Stimulated activated CD8-positive, alpha-beta memory T cell treated with anti-CD3 and anti-CD28 coated beads, Interleukin-7, amount 100 ng/mL, for 48 hours (primary cell): ENCODE results near the gene AGT.
"Not testable (repeated sequence)": the region's sequence is repeated elsewhere in the genome, so short reads cannot be mapped to it uniquely, and the experiment has no call there.

Source experiments
- DNase-seq, 2 donors: peaks; one replicate each; pipeline ENCODE4 v3.0.0-alpha.2; 2020; ENCODE audit warnings: low read depth in 1 of 2; ENCODE audit errors: extremely low read depth in 1 of 2

Gene AGT

DNA sequence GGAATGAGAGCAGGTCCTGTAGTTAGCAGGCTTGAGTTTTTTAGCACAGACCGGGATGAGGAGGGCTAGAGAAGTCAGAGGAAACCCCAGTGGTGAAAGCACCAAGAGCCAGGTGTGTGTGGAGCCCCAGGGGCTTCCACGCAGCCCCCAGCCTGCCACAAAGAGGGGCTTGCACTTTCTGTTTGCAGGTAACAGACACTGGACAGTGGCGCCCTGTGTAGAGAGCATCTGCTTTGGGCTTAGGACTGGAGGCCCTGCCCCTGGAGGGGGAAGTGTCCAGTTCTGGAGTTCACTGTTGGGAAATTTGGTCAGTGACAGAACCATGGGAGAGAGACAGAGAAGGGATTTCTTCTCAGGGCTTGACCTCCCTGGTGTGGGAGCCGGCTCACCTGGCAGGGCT lies 19.5 kb downstream of the AGT start:
- DNase-seq, result no peak

DNA sequence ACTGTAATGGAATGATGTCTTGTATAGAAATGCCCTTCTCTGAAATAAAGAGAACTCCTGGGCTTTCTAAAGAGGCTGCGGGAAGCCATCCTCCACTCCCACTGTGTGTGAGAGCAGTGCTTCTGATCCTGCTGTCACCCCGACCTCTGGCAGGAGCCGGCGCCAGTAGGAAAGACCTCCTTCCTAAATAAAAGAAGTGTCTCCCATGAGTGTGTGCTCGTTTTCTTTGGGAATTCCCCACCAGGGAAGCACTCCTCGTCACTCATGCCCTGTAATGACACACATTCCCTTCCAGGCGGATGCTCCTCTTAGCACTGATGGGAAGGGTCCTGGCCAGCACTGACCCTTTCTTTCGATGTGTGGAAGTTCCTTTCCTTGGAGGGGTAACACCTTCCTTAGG lies 20.1 kb downstream of the AGT start:
- no peak for DNase-seq

DNA sequence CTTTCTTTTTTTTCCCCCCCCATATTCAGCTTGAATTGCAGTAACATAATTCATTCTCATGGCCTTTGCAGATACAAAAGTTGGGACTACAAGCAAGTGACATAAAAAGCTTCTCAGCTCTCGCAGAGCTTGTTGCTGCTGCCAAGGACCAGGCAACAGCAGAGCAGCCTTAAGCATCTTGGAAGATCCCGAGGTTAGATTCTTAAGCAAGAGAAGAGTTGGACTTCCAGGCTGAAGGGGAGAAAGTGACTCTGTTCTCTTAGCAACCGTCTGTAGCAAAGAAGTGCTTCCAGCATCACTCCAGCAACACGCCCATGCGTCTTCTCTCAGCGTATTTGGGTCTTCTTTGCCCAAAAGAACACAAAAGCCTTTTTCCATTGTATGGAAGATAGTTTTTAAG lies 20.7 kb downstream of the AGT start:
- no peak for DNase-seq

DNA sequence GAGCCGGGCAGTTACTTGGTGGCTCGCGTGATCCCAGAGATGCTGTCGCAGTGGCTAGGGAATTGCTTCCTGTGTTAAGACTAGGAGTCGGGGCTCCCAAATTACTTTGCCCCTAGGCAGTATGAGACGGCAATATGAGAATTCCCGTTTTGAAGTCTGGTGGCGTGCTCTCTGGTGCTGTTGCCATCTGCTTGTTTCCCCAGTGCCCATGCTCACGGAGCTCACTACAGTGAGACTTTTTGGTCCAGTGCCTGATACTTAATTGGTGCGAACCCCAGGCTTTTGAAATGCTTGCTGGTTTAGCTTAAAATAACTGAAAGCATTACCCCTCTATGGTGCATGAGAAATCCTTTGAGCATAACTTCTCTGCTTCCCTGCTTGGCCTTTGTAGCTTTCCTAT lies 22.3 kb downstream of the AGT start:
- no peak for DNase-seq

DNA sequence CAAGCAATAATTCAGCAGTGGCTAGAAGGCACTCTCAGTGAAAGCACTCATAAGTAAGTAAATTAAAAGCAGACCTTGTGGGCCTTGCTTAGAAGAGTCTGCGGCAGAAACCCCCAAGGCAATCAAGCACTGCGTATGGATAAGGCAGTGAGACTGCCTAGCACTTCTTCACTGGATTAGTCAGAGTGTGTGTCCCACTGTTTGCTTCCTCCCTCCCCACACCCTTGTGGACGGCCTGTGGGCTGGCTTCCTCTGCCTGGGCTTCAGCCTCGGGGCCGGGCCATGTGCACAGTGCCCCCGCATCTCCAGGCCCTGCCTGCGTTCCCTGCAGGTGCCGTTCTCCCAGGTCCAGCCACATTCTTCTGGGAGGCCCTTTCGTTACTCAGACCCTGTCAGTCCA lies 23.8 kb downstream of the AGT start:
- DNase-seq, result no peak

DNA sequence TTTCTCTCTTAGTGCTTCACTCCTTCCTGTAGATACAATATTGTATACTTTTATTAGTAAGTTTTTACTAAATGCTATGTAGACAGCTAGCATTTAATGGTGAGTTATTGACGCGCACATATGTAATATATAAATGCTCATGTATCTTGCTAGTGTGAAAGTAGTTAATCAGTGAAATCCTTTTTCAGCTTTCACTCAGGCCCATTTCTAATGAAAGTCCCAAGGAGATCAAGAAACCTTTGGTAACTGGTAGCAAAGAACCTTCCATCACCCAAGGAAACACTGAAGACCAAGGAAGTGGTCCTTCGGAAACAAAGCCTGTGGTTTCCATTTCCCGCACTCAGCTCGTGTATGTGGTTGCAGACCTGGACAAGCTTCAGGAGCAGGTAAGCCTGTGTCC lies 27.2 kb downstream of the AGT start:
- no peak for DNase-seq

DNA sequence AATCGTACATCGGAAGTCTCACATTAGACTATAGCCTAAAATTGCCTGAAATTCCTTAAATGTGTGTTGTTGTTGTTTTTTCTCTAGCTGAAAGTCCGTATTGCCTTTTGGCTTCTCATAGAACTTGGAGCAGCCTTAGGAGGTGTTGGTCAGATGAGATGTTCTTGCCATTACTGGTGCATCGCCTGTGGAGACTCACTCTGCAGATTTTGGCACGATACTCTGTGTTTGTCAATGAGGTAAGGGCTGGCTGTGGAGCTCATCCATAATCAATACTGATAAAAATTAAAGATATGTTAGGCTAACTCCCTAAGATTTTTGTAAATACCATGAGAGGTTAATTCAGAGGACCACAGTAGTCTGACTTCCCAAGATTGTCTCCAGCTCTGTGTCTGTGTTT lies 28.9 kb downstream of the AGT start:
- DNase-seq, result no peak

DNA sequence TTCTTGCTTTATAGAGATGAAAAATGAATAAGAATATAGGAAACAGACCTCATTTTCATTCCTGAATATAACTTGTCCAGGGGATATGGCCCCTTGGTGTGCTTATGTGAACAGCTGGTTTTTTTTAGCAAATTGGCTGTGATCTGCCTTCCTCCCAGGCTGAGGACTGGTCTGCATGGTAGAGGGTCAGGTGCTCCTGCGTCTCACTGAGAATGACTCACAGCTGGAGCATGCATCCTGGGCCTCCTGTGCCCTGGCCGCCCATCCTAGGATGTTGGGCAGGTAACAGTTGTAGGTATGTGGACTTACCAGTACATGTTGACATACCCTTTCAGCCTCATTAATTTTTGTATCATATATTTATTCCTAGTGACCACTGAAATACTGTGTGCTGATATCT lies 29.8 kb downstream of the AGT start:
- no peak for DNase-seq

DNA sequence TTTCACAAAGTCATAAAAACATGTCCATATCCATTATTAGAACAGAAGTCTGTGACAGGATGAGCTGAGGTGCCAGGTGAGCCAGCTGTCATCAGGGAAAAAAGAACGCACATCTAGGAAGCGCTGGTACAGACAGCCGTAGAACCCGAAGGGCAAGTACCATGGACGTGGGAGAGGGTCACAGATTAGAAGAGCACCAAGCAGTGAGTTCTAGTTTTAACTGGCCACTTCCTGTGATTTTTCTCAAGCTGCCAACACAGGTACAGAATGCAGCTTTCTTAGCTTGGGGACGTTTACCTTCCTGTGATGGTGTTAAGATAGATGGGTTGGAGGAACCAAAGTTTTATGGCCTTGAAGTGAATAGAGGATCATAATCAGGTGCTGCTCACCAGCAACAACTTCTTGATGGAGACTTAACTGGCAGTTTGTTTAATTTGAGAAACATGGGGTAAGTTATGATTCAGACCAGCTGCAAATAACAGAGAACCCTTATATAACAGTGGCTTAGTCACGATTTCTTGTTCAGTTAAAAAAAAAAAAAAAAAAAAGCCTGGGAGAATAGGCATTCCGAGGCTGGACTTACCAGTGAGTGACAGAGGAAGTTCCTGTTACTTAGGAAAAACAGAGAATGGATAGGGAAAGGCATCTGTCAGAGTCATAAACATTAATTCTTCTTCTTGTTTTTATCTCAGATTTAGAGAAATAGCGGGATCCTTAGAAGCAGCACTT lies 30.9 kb downstream of the AGT start:
- no peak for DNase-seq

DNA sequence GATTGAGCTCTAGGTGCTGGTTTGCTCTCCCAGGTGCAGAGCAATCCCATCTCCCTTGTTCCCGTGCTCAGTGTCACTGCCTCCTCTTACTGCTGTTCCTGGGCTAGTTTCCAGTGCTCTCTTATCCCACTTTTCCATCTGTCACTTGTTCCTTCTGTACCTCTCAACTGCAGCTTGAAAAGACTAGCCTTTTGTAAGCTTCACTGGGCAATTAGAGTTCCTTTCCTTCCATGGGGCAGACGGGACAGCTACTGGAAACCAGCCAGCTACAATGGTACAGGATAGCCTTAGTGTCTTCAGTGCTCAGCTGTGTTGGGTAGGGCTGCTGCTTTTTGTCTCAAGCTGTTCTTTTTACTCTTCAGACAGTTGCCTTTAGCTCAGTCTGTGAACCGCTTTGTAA lies 31.6 kb downstream of the AGT start:
- no peak for DNase-seq

DNA sequence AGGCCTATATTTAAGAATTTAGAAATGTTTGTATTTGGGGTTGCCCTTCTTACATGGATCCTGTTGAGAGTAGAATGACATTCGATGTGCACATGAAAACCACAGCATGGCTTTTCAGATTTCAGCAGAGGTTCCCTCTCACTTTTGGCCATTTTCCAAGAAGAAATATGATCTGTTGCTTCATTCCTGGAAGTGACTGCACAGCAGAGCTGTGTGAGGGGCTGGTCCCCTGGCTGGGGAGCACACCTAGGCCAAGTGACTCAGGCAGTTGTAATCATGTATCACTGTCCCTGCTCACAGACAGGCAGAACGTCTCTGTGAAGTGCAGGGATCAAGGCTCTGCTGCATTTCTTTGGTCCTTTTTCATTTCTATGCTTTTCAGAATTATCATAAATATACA lies 32.3 kb downstream of the AGT start:
- DNase-seq, result peak in 1 of 2 donors; percentile 6

DNA sequence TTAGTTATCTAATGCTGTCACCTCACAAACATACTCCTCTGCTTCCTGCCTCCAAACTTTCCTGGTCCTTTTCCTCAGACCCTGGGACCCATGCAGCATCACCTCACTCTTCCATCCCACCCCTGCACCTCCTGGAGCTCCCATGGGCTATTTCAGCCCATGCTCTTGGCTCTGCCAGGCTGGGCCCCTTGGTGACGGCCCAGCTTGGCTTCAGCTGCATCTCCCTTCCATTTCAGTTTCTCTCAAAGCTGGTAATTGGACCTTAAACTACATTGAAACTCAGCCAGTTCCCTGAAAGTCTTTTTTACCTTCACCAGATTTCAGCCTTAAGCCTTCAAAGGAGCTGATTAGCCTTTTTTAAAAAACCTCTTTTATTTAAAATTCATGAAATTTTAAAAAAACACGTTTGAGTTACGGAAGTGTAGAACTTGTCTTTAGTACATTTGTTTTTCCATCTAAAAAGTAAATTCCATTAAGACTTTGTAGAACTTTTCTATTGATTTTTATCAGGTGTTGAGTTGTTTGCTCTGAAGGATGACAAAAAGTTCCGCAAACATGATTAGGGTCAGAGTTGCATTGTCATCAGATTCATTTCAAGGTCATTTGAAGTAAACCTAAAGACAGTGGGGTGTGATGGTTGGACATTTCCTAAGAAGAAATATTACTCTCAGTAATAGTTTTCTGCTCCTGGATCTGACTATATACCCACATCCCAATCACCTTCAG lies 33.5 kb downstream of the AGT start:
- no peak for DNase-seq

DNA sequence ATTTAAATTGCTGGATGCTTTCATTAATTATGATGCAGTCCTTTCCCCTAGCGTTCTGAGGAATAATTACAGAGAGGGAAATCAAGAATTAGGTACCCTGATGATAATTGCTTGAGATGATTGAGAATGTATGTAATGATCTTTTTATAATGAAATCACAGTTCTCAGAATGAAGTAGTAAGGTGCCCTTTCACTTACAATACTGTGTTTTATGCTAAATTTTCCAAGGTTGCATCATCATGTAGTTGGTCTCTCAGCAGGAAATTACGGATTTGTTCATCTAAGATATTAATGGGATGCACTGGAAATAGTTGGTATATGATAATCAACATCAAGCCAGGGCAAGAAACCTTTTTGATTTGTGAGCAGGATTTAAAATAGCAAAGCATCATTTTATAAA lies 34.1 kb downstream of the AGT start:
- no peak for DNase-seq

DNA sequence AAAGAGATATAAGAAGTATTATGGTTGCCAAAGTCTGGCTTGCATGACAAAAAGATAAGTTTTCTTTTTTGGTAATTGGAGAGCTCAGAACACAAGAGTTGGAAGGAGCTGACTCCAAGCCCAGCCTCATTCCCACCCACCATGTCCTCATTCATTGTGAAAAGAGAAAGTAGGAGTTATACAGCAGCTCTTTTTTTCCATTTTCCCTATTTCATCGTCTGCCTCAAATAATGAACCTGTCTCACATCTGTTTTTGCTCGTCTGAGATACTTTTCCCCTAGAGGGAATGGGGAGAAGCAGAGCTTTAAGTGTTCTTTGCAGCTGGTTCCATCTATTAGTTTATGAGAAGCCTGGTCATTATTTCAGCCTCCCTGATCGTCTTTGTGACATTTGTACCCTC lies 34.7 kb downstream of the AGT start:
- DNase-seq, result no peak

DNA sequence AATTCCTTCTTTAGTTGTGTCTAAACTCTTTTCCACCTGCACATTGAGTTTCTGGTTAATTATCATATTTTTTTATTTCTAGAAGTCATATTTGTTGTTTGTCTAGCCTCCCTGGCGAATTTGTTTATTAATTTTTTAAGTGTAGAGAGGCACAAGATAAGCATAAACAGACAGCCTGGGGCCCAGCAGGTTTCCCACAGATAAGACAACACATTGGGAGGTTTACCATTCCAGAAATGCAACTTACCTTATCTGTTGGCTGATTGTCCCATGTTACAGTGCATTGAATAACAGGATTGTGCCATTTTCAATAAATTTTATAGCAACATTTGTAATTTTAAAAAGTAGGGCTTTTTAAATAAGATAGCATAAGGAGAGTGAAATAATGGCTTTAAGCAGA lies 36.7 kb downstream of the AGT start:
- DNase-seq, result no peak

DNA sequence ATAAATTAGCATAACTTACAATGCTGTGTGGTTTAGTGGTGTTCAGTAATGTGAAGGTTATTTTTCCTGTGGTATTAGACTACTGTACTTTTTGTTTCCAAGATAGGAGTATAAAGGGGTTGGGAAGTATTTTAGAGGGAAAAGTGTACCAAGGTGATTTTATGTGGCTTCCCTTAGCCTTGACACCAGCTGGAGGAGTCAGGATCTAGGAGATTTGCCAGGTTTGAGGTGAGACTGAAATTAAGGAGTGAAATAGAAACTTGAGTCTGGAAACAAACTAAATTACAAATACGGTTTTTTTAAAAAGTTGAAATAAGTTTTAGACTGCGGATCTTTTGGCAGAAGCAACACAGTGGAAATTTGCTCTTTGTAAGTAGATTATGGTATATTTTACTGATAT lies 39.3 kb downstream of the AGT start:
- no peak for DNase-seq

DNA sequence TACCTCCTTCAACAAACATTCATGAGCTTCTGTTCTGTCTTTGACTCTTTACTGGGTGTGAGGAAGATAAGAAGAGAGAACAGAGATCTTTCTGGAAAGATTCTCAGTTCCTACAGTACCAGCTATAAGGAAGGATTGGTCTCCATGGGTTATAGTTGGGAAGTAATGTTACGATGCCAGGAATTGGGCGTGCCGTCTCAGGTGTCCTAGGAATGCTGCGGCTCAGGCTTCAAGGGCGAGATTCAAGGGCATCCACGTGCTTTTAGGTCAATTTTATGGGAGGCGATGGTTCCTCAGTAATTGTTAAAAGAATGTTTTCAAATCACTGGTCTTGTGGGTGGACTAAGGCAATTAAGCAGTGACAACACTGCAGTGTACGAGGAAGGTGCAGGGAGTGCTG lies 44.4 kb downstream of the AGT start:
- DNase-seq, result no peak

DNA sequence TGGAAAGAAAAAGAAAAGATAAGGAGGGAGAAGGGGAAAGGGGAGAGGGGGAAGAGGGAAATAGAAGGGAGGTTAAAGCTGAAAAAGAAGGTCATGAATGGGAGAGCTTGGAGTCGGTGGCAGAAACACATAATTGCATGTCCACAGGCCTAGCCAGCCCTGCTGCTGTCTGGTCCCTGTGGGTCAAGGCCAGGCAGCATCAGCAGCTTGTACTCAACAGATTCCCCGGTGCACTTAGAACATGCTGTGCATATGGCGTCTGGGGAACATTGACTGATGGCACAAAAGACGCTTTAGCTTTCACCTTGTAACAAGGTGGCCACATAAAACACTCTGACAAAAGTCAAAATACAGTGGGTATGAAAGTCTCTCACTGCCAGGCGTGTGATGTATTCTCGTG lies 45.7 kb downstream of the AGT start:
- no peak for DNase-seq

DNA sequence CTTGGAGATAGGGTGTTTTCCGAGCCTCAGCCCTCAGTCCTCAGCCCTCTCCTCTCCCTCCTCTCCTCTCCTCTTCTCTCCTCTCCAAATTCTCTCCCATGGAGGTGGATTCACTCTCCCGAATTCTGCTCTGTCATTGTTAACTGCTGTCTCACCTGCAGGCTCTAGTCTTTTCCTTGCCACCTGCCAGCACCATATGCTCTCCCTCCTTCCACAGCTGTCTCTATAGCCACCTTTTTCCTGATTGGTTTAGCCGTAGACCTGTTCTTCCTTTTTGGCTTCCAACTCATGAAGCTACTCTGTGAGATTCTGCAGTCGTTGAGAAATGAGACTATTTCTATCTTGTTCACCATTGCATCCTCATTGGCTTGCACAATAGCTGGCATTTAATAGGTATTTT lies 51.9 kb downstream of the AGT start:
- no peak for DNase-seq

DNA sequence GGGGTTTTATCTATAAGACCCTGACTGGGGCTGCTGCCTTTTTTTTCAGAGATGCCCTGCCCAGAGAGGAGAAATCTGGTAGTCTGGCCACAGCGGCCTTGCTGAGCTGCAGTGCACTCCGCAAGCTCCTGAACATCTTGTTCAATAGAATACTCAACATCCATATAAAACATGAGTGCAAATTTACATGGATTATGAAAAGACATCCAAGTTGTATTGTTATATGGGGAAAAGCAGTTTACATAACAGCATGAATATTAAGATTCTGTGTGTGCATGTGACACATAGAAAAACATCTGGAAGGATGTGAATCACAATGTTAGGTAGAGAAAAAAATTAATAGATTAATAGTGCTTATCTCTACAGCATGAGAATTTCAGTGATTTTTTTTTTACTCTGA lies 55.2 kb downstream of the AGT start:
- DNase-seq, result no peak

DNA sequence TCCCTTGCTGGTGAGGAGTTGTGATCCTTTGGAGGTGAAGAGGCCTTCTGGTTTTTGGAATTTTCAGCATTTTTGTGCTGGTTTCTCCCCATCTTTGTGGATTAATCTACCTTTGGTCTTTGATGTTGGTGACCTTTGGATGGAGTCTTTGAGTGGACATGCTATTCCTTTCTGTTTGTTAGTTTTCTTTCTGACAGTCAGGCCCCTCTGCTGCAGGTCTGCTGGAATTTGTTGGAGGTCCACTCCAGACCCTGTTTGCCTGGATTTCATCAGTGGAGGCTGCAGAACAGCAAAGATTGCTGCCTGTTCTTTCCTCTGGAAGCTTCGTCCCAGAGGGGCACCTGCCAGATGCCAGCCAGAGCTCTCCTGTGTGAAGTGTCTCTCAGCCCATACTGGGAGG lies 55.8 kb downstream of the AGT start:
- DNase-seq, result not testable (repeated sequence)

DNA sequence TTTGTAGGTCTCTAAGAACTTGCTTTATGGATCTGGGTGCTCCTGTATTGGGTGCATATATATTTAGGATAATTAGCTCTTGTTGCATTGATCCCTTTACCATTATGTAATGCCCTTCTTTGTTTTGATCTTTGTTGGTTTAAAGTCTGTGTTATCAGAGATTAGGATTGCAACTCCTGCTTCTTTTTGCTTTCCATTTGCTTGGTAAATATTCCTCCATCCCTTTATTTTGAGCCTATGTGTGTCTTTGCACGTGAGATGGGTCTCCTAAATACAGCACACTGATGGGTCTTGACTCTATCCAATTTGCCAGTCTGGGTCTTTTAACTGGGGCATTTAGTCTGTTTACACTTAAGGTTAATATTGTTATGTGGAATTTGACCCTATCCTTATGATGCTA lies 57.2 kb downstream of the AGT start:
- DNase-seq, result not testable (repeated sequence)
